ENCODE data around the gene COX6A2.

DNA sequence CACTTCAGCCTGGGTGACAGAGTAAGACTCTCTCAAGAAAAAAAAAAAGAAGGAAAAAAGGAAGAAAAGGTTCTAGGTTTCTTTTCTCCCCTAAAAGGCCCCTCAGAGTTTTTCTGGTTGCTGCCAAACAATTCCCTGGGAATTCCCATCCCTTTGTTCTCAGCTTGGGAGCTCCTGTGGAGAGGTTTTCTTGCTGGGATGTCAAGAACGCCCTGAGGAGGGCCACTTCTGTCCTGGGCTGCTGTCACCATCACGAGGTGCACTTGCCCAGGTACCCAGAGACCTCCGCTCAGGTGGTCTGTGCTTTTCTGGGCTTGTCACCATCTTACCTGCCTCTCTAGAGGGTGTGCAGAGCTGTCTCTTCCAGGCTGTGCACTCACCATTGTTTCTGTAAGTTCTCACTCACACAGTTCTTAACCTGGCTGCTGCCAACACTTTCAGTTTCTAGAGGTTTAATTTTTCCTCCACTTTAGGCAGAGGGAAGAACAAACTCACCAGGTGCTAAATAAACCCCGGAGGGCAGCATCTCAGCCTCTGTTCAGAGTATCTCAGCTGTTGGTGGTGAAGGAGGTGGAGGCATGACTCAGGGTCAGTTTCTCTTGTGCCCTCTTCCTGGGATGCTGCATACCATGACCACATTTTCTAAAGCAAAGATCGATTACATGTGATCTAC is 2.4 kb upstream of the COX6A2 start:
- TF ChIP-seq MAX (IDR thresholded peaks at IDR 0.05) = no peak
- TF ChIP-seq NFE2L2 (conservative IDR thresholded peaks at IDR 0.05; ENCODE audit: low read length) = no peak
- TF ChIP-seq RFX5 (IDR thresholded peaks at IDR 0.05) = no peak
- no peak for TF ChIP-seq POLR2A (IDR thresholded peaks at IDR 0.05; ENCODE audit: low read length)
- no peak for TF ChIP-seq CTCF (IDR thresholded peaks at IDR 0.05)
- no peak for TF ChIP-seq PBX3 (IDR thresholded peaks at IDR 0.05)
- TF ChIP-seq, protein P1, sequence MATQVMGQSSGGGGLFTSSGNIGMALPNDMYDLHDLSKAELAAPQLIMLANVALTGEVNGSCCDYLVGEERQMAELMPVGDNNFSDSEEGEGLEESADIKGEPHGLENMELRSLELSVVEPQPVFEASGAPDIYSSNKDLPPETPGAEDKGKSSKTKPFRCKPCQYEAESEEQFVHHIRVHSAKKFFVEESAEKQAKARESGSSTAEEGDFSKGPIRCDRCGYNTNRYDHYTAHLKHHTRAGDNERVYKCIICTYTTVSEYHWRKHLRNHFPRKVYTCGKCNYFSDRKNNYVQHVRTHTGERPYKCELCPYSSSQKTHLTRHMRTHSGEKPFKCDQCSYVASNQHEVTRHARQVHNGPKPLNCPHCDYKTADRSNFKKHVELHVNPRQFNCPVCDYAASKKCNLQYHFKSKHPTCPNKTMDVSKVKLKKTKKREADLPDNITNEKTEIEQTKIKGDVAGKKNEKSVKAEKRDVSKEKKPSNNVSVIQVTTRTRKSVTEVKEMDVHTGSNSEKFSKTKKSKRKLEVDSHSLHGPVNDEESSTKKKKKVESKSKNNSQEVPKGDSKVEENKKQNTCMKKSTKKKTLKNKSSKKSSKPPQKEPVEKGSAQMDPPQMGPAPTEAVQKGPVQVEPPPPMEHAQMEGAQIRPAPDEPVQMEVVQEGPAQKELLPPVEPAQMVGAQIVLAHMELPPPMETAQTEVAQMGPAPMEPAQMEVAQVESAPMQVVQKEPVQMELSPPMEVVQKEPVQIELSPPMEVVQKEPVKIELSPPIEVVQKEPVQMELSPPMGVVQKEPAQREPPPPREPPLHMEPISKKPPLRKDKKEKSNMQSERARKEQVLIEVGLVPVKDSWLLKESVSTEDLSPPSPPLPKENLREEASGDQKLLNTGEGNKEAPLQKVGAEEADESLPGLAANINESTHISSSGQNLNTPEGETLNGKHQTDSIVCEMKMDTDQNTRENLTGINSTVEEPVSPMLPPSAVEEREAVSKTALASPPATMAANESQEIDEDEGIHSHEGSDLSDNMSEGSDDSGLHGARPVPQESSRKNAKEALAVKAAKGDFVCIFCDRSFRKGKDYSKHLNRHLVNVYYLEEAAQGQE (IDR thresholded peaks at IDR 0.05) = no peak
- no peak for TF ChIP-seq GATA3 (IDR thresholded peaks at IDR 0.05; ENCODE audit: borderline replicate concordance)
- no peak for TF ChIP-seq HDAC2 (IDR thresholded peaks at IDR 0.05)
- TF ChIP-seq RNF2 (IDR thresholded peaks at IDR 0.05; ENCODE audit: borderline replicate concordance, low read depth) = no peak
- no peak for TF ChIP-seq E2F6 (IDR thresholded peaks at IDR 0.05; ENCODE audit: borderline replicate concordance, low read depth)
